Natural killer cell (primary cell): ENCODE measurements around the gene GOLGA1. TPM values are rescaled to one million over a fixed set of nuclear protein-coding genes. Genes with fewer than 3 reads are reported as not detected.

ENCODE experiments used
- ATAC-seq, 3 donors: fragments of 150-1000 bp in 2 of 3; fragments of 200-7000 bp in 1 of 3; cut with Tn5 transposase; 1 replicate in 1 of 3; 2 replicates in 2 of 3; pipeline ENCODE4 v1.10.0; 2021; ENCODE audit warnings: mild to moderate bottlenecking in 2 of 3, moderate library complexity in 2 of 3
- DNase-seq, 2 donors: peaks; one replicate each; pipeline versions ENCODE4 v3.0.0 to v3.0.0-alpha.2; 2013 to 2021; ENCODE audit warnings: mixed read lengths in 1 of 2
- H3K27ac ChIP-seq: one replicate; pipeline ENCODE4 v1.5.1; 2013; ENCODE audit warnings: mild to moderate bottlenecking, low read length
- H3K27me3 ChIP-seq: one replicate; pipeline ENCODE4 v1.6.1; 2013; ENCODE audit warnings: low read length; ENCODE audit not compliant: control insufficient read depth, insufficient read depth
- H3K36me3 ChIP-seq: one replicate; pipeline ENCODE4 v1.6.1; 2013; ENCODE audit warnings: low read length; ENCODE audit not compliant: control insufficient read depth, insufficient read depth
- H3K4me1 ChIP-seq: one replicate; pipeline ENCODE4 v1.6.1; 2013; ENCODE audit warnings: low read length; ENCODE audit not compliant: control insufficient read depth, insufficient read depth
- H3K4me3 ChIP-seq: one replicate; pipeline ENCODE4 v1.5.1; 2013; ENCODE audit warnings: low read length
- H3K9me3 ChIP-seq: one replicate; pipeline ENCODE4 v1.6.1; 2013; ENCODE audit warnings: low read length; ENCODE audit not compliant: control insufficient read depth, insufficient read depth
- H3K27ac Mint-ChIP-seq, 2 donors: one replicate each; pipeline ENCODE4 v1.8.0; 2022; ENCODE audit warnings: mild to moderate bottlenecking in 2 of 2, mixed read lengths in 2 of 2, moderate library complexity in 1 of 2
- H3K27me3 Mint-ChIP-seq, 2 donors: one replicate each; pipeline ENCODE4 v1.8.0; 2022; ENCODE audit warnings: low read depth in 2 of 2, mixed read lengths in 2 of 2
- H3K36me3 Mint-ChIP-seq: one replicate; pipeline ENCODE4 v1.8.0; 2022; ENCODE audit warnings: mixed read lengths
- H3K4me1 Mint-ChIP-seq, 2 donors: one replicate each; pipeline ENCODE4 v1.8.0; 2022; ENCODE audit warnings: mixed read lengths in 2 of 2
- H3K4me3 Mint-ChIP-seq: one replicate; pipeline ENCODE4 v1.8.0; 2022; ENCODE audit warnings: mild to moderate bottlenecking, moderate library complexity, mixed read lengths
- H3K9me3 Mint-ChIP-seq, 2 donors: one replicate each; pipeline ENCODE4 v1.8.0; 2022; ENCODE audit warnings: mixed read lengths in 2 of 2
- WGBS: methylation state at CpG from one replicate; pipeline ENCODE4 v1.1.7; 2013; ENCODE audit warnings: missing lambda C conversion rate; ENCODE audit not compliant: insufficient coverage; 5-methylcytosine and 5-hydroxymethylcytosine counted together
- intact Hi-C: fragments of 100-400 bp; cut with micrococcal nuclease; formaldehyde crosslinking; loops from one replicate; pipeline ENCODE4 v1.14.2; 2022
- total RNA-seq, 4 donors: library from RNA; stranded (reverse); fragments of 120-200 nt in 1 of 4; gene quantifications; one replicate each; pipeline versions ENCODE4 v1.2.3 to v1.2.4, GENCODE V29; 2013 to 2022
- TF ChIP-seq, protein P1 (sequence below): fragments of 200-600 bp; IDR thresholded peaks from one replicate; pipeline ENCODE4 v1.8.0; 2022; ENCODE audit warnings: antibody characterized with exemption

The GOLGA1 gene
- total RNA-seq, 3 donors from 2014 or later (not counting 1 experiment from before 2014, with no cell fraction given) = 21.5 to 32.4 (median 27.0) TPM

DNA sequence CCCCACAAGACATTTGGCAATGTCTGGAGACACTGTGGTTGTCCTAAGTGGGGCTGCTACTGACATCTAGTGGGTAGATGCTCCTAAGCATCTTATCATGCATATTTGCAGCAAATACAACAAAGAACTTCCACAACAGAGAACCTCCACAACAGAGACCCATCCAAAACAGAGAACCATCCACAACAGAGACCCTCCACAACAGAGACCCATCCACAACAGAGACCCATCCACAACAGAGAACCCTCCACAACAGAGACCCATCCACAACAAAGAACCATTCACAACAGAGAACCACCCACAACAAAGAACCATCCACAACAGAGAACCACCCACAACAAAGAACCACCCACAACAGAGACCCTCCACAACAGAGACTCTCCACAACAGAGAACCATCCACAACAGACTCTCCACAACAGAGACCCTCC, 46.1 kb downstream of the GOLGA1 start:
- Histone ChIP-seq H3K4me3 (no peak overlapping the region), H3K4me1 (peaks cover 4% of the 10 kb centered on the region), H3K27me3 (no peaks in the 10 kb centered on the region), H3K36me3 (peaks cover 53% of the 10 kb centered on the region), H3K27ac (no peak overlapping the region), H3K9me3 (no peaks in the 10 kb centered on the region)
- H3K9me3 Mint-ChIP-seq = no peaks in the 10 kb centered on the region
- no peak overlapping the region for H3K4me3 Mint-ChIP-seq
- ATAC-seq (peak; percentile 82 to 99 (median 96)), DNase-seq (peak in 1 of 2 donors; percentile 78)
- TF ChIP-seq, protein P1, sequence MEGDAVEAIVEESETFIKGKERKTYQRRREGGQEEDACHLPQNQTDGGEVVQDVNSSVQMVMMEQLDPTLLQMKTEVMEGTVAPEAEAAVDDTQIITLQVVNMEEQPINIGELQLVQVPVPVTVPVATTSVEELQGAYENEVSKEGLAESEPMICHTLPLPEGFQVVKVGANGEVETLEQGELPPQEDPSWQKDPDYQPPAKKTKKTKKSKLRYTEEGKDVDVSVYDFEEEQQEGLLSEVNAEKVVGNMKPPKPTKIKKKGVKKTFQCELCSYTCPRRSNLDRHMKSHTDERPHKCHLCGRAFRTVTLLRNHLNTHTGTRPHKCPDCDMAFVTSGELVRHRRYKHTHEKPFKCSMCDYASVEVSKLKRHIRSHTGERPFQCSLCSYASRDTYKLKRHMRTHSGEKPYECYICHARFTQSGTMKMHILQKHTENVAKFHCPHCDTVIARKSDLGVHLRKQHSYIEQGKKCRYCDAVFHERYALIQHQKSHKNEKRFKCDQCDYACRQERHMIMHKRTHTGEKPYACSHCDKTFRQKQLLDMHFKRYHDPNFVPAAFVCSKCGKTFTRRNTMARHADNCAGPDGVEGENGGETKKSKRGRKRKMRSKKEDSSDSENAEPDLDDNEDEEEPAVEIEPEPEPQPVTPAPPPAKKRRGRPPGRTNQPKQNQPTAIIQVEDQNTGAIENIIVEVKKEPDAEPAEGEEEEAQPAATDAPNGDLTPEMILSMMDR = peak; percentile 65
- H3K36me3 Mint-ChIP-seq = peaks cover 15% of the 10 kb centered on the region
- H3K27ac Mint-ChIP-seq = peak overlapping the region in 1 of 2 donors; percentile 74
- intact Hi-C loops = loop anchor here (1.0 to 10.0 kb wide), 3 partner anchors 41 to 120 kb away; partner anchors contain the start of gene WDR38
- peaks cover 8 to 16% of the 10 kb centered on the region in 2 donors for H3K4me1 Mint-ChIP-seq
- no peaks in the 10 kb centered on the region for H3K27me3 Mint-ChIP-seq

DNA sequence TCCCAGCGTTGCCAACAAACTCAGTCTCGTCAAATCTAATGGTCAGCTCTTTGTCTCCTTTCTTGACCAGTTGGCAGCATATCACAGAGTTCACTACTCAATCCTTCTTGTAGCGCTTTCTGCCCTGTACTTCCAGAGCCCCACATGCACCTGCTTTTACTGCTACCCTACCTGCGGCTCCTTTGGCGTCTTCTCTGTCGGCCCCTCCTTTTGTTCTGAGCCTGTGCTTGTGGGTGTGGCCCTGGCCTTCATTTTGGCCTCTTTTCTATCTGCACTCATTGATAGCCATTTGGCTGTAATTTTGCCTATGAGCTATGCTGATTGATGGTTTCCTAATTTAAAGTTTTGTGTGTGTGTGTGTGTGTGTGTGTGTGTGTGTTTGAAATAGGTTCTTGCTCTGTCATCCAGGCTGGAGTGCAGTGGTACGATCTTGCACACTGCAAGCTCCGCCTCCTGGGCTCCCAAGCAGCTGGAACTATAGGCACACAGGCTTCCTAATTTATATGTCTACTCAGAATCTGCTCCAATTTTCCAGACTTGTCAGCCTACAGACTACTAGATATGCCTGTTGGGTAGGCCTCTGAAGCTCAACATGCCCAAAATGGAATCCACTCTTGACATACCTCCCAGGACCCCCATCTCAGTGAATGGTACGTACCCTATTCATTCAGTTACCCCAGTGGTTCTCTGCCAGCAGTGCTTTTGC, 46.7 kb downstream of the GOLGA1 start:
- DNase-seq = no peak
- no peak for ATAC-seq
- Mint-ChIP-seq H3K4me1 (peaks cover 8 to 16% of the 10 kb centered on the region in 2 donors), H3K27ac (peak overlapping the region in 1 of 2 donors; percentile 74), H3K9me3 (no peaks in the 10 kb centered on the region), H3K27me3 (no peaks in the 10 kb centered on the region), H3K36me3 (peaks cover 15% of the 10 kb centered on the region), H3K4me3 (no peak overlapping the region)
- peaks cover 4% of the 10 kb centered on the region for H3K4me1 ChIP-seq
- TF ChIP-seq, protein P1 = no peak
- intact Hi-C loops = loop anchor here (1.0 to 10.0 kb wide), 3 partner anchors 41 to 120 kb away; partner anchors contain the start of gene WDR38
- H3K4me3 ChIP-seq = no peak overlapping the region
- H3K9me3 ChIP-seq = no peaks in the 10 kb centered on the region
- H3K36me3 ChIP-seq = peaks cover 53% of the 10 kb centered on the region
- no peaks in the 10 kb centered on the region for H3K27me3 ChIP-seq
- 92% methylated on average over 9 of the region's 9 CpGs for WGBS
- H3K27ac ChIP-seq = no peak overlapping the region

DNA sequence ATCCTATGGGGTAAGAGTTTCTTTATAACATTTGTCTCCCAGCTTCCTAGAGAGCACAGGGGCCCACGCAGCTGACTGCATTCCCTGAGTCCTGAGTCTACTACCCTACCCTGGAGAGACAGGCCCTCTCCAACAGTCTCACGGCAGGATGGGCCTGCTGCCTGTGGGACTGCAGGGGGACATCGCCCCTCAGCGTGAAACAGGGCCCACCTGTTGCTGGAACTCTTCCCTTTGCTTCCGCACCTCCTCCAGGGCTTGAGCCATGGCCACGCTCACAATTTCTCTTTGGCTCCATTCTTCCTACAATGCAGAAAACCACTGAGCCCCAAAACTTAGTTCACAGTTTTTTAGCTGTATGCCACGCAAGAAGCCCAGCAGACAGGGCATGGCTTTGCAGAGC, 50.7 kb downstream of the GOLGA1 start:
- intact Hi-C loops = loop anchor here (10.0 kb wide), 1 partner anchor 55 kb away; no protein-coding TSS in a partner anchor
- H3K36me3 ChIP-seq = peaks cover 62% of the 10 kb centered on the region
- WGBS = 97% methylated on average over 7 of the region's 7 CpGs
- TF ChIP-seq, protein P1 = no peak
- H3K4me3 Mint-ChIP-seq = no peak overlapping the region
- H3K4me1 ChIP-seq = peaks cover 4% of the 10 kb centered on the region
- peaks cover 8 to 10% of the 10 kb centered on the region in 2 donors for H3K4me1 Mint-ChIP-seq
- DNase-seq = no peak
- H3K27ac ChIP-seq = no peak overlapping the region
- no peaks in the 10 kb centered on the region for H3K9me3 Mint-ChIP-seq
- no peaks in the 10 kb centered on the region for H3K9me3 ChIP-seq
- H3K27ac Mint-ChIP-seq = no peak overlapping the region
- ATAC-seq = no peak
- no peaks in the 10 kb centered on the region for H3K27me3 Mint-ChIP-seq
- H3K36me3 Mint-ChIP-seq = peaks cover 7% of the 10 kb centered on the region
- no peaks in the 10 kb centered on the region for H3K27me3 ChIP-seq
- no peak overlapping the region for H3K4me3 ChIP-seq
